H9 (cell line): ENCODE measurements around the gene ZNF618. TPM values are rescaled to one million over a fixed set of nuclear protein-coding genes. Genes with fewer than 3 reads are reported as not detected.

Experiments used
- DNase-seq: peaks from one replicate; pipeline ENCODE4 v3.0.0-alpha.2; 2017
- H2AFZ ChIP-seq: one replicate; pipeline ENCODE4 v1.6.1; 2013; ENCODE audit warnings: mild to moderate bottlenecking, low read length, control low read depth, moderate library complexity
- H2AK5ac ChIP-seq: 2 replicates; pipeline ENCODE4 v1.6.1; 2013; ENCODE audit warnings: low read length, control low read depth, mixed read lengths; ENCODE audit not compliant: insufficient read length
- H2BK120ac ChIP-seq: one replicate; pipeline ENCODE4 v1.6.1; 2013; ENCODE audit warnings: low read depth, mild to moderate bottlenecking, low read length, control low read depth, inconsistent platforms; ENCODE audit not compliant: poor library complexity, severe bottlenecking
- H2BK12ac ChIP-seq: 2 replicates; pipeline ENCODE4 v1.6.1; 2013; ENCODE audit warnings: low read length, control low read depth, mixed read lengths, low read depth; ENCODE audit not compliant: insufficient read length
- H2BK15ac ChIP-seq: 2 replicates; pipeline ENCODE4 v1.6.1; 2013; ENCODE audit warnings: low read depth, low read length, control low read depth
- H2BK20ac ChIP-seq: one replicate; pipeline ENCODE4 v1.6.1; 2013; ENCODE audit warnings: low read depth, mild to moderate bottlenecking, low read length, control low read depth, inconsistent platforms; ENCODE audit not compliant: poor library complexity, severe bottlenecking
- H2BK5ac ChIP-seq: 2 replicates; pipeline ENCODE4 v1.6.1; 2013; ENCODE audit warnings: low read length, control low read depth, mixed read lengths; ENCODE audit not compliant: insufficient read length
- H3K14ac ChIP-seq: 2 replicates; pipeline ENCODE4 v1.6.1; 2013; ENCODE audit warnings: low read length, control low read depth; ENCODE audit not compliant: insufficient read depth
- H3K18ac ChIP-seq: 2 replicates; pipeline ENCODE4 v1.6.1; 2013; ENCODE audit warnings: low read depth, mild to moderate bottlenecking, mixed read lengths, low read length, control low read depth; ENCODE audit not compliant: insufficient read length
- H3K23ac ChIP-seq: 2 replicates; pipeline ENCODE4 v1.6.1; 2013; ENCODE audit warnings: low read length, control low read depth, mixed read lengths, low read depth; ENCODE audit not compliant: insufficient read length
- H3K23me2 ChIP-seq: 2 replicates; pipeline ENCODE4 v1.6.1; 2013; ENCODE audit warnings: low read depth, mild to moderate bottlenecking, mixed read lengths, low read length, control low read depth; ENCODE audit not compliant: insufficient read length, poor library complexity, severe bottlenecking
- H3K27ac ChIP-seq: 2 replicates; pipeline ENCODE4 v1.5.1; 2013; ENCODE audit warnings: low read length, control low read depth, mixed read lengths, low read depth; ENCODE audit not compliant: insufficient read length
- H3K27me3 ChIP-seq: 2 replicates; pipeline ENCODE4 v1.6.1; 2013; ENCODE audit warnings: low read length, control low read depth, inconsistent platforms; ENCODE audit not compliant: insufficient read depth
- H3K4ac ChIP-seq: 2 replicates; pipeline ENCODE4 v1.6.1; 2013; ENCODE audit warnings: low read depth, mild to moderate bottlenecking, control low read depth, inconsistent platforms, low read length, moderate library complexity
- H3K4me1 ChIP-seq: 2 replicates; pipeline ENCODE4 v1.6.1; 2013; ENCODE audit warnings: low read length, control low read depth, inconsistent platforms; ENCODE audit not compliant: insufficient read depth
- H3K4me2 ChIP-seq: 2 replicates; pipeline ENCODE4 v1.6.1; 2013; ENCODE audit warnings: low read length, control low read depth, mixed read lengths; ENCODE audit not compliant: insufficient read length, insufficient read depth
- H3K56ac ChIP-seq: 2 replicates; pipeline ENCODE4 v1.6.1; 2013; ENCODE audit warnings: low read depth, mild to moderate bottlenecking, mixed read lengths, low read length, control low read depth; ENCODE audit not compliant: insufficient read length
- H3K79me1 ChIP-seq: 2 replicates; pipeline ENCODE4 v1.6.1; 2013; ENCODE audit warnings: low read depth, mild to moderate bottlenecking, moderate library complexity, low read length, control low read depth, inconsistent platforms; ENCODE audit not compliant: insufficient read depth, poor library complexity, severe bottlenecking
- H3K79me2 ChIP-seq: 2 replicates; pipeline ENCODE4 v1.6.1; 2013; ENCODE audit warnings: low read length, control low read depth, inconsistent platforms; ENCODE audit not compliant: insufficient read depth
- H3K9ac ChIP-seq: 2 replicates; pipeline ENCODE4 v1.6.1; 2013; ENCODE audit warnings: low read length, control low read depth, mixed read lengths; ENCODE audit not compliant: insufficient read length; ENCODE audit errors: extremely low read depth
- H3K9me3 ChIP-seq: one replicate; pipeline ENCODE4 v1.6.1; 2013; ENCODE audit warnings: low read depth, low read length, inconsistent platforms; ENCODE audit not compliant: control insufficient read depth
- H3T11ph ChIP-seq: one replicate; pipeline ENCODE4 v1.6.1; 2013; ENCODE audit warnings: mild to moderate bottlenecking, low read length, control low read depth, inconsistent platforms
- H4K20me1 ChIP-seq: one replicate; pipeline ENCODE4 v1.6.1; 2013; ENCODE audit not compliant: control insufficient read depth, insufficient read length, insufficient read depth
- H4K5ac ChIP-seq: 2 replicates; pipeline ENCODE4 v1.6.1; 2013; ENCODE audit warnings: low read depth, mild to moderate bottlenecking, mixed read lengths, low read length, control low read depth; ENCODE audit not compliant: insufficient read length
- H4K8ac ChIP-seq: replicated peaks from 2 replicates; pipeline ENCODE4 v1.6.1; 2013; ENCODE audit warnings: low read length, control low read depth, mixed read lengths, low read depth; ENCODE audit not compliant: insufficient read length
- H4K91ac ChIP-seq: 2 replicates; pipeline ENCODE4 v1.6.1; 2013; ENCODE audit warnings: low read depth, mild to moderate bottlenecking, moderate library complexity, mixed read lengths, low read length, control low read depth; ENCODE audit not compliant: insufficient read length
- H3K27ac Mint-ChIP-seq, 3 experiments: 2 replicates in 2 of 3; 3 replicates in 1 of 3; pipeline ENCODE4 v1.8.0; 2020 to 2021; ENCODE audit warnings: mixed read lengths in 3 of 3, mild to moderate bottlenecking in 1 of 3, moderate library complexity in 1 of 3
- H3K27me3 Mint-ChIP-seq: 2 replicates; pipeline ENCODE4 v1.8.0; 2021; ENCODE audit warnings: low read depth, mild to moderate bottlenecking, moderate library complexity, mixed read lengths
- H3K36me3 Mint-ChIP-seq, 3 experiments: 2 replicates in 2 of 3; 3 replicates in 1 of 3; pipeline ENCODE4 v1.8.0; 2020 to 2021; ENCODE audit warnings: low read depth in 3 of 3, mixed read lengths in 3 of 3; ENCODE audit not compliant: insufficient read depth in 1 of 3
- H3K4me1 Mint-ChIP-seq, 2 experiments: 2 replicates each; pipeline ENCODE4 v1.8.0; 2020; ENCODE audit warnings: mixed read lengths in 2 of 2
- H3K4me3 Mint-ChIP-seq, 2 experiments: 2 replicates in 1 of 2; 3 replicates in 1 of 2; pipeline ENCODE4 v1.8.0; 2020 to 2021; ENCODE audit warnings: mild to moderate bottlenecking in 2 of 2, mixed read lengths in 2 of 2, moderate library complexity in 1 of 2
- H3K9me3 Mint-ChIP-seq, 2 experiments: 2 replicates in 1 of 2; 3 replicates in 1 of 2; pipeline ENCODE4 v1.8.0; 2020; ENCODE audit warnings: mild to moderate bottlenecking in 2 of 2, mixed read lengths in 2 of 2, moderate library complexity in 1 of 2
- CTCF ChIP-seq: fragments of 200-600 bp; sonication (generic); conservative IDR thresholded peaks from 3 replicates; pipeline ENCODE4 v1.8.0; 2021; ENCODE audit warnings: antibody characterized with exemption, mild to moderate bottlenecking
- WGBS: extraction: QIAGEN DNeasy Blood & Tissue Kit; methylation state at CpG from one replicate; pipeline ENCODE4 v1.1.7; 2013; ENCODE audit warnings: missing lambda C conversion rate, low lambda C conversion rate, mixed read lengths; ENCODE audit not compliant: insufficient read length; ENCODE audit errors: extremely low coverage; 5-methylcytosine and 5-hydroxymethylcytosine counted together
- total RNA-seq: library from RNA; stranded (reverse); gene quantifications from 2 replicates; pipeline ENCODE4 v1.2.1, GENCODE V29; 2021

ZNF618 gene
- total RNA-seq, 1 experiment from 2014 or later, result 13.6 TPM

- H3K79me2 ChIP-seq, result no peaks in the 10 kb centered on the region
- Mint-ChIP-seq H3K27me3 (no peaks in the 10 kb centered on the region), H3K27ac (no peak overlapping the region; a peak in 1 of 7 replicates), H3K4me3 (no peak overlapping the region), H3K36me3 (peaks cover 16 to 46% (median 43%) of the 10 kb centered on the region in 3 experiments; a peak in 6 of 7 replicates), H3K9me3 (no peaks in the 10 kb centered on the region), H3K4me1 (0 out of 4 replicates have a peak, but pooled peaks cover 0 to 3% of the 10 kb centered on the region in 2 experiments)
- H3K9ac ChIP-seq, result no peak overlapping the region
- no peaks in the 10 kb centered on the region for H3K79me1 ChIP-seq
- DNase-seq, result peak; percentile 52
- H3K14ac ChIP-seq, result no peak overlapping the region
- no peak overlapping the region for H3K27ac ChIP-seq
- no peak overlapping the region for H2BK20ac ChIP-seq
- H3K4me1 ChIP-seq, result no peaks in the 10 kb centered on the region
- no peak overlapping the region for H4K8ac ChIP-seq
- no peak overlapping the region for H2BK120ac ChIP-seq
- H3K4ac ChIP-seq, result no peak overlapping the region
- H3K18ac ChIP-seq, result no peak overlapping the region
- no peak overlapping the region for H3T11ph ChIP-seq
- H2BK5ac ChIP-seq, result no peak overlapping the region
- no peak overlapping the region for H3K4me2 ChIP-seq
- H2AK5ac ChIP-seq, result no peak overlapping the region
- H2BK12ac ChIP-seq, result no peak overlapping the region
- H3K23ac ChIP-seq, result no peak overlapping the region
- no peaks in the 10 kb centered on the region for H3K27me3 ChIP-seq
- no peak overlapping the region for H4K91ac ChIP-seq
- no peak overlapping the region for H4K5ac ChIP-seq
- H3K23me2 ChIP-seq, result no peaks in the 10 kb centered on the region
- H2AFZ ChIP-seq, result no peak overlapping the region
- H2BK15ac ChIP-seq, result no peak overlapping the region
- no CpG with 5 or more reads among the region's 3 CpGs for WGBS
- TF ChIP-seq CTCF, result peak; percentile 59
- H3K56ac ChIP-seq, result no peak overlapping the region
- H3K9me3 ChIP-seq, result no peaks in the 10 kb centered on the region
- H4K20me1 ChIP-seq, result no peaks in the 10 kb centered on the region
Measured at GRCh38 chr9:114047717-114048116, 171.6 kb downstream of the ZNF618 start.
